H1 (cell line): ENCODE data around the gene FOXJ2. TPM values are rescaled to one million over a fixed set of nuclear protein-coding genes. Genes with fewer than 3 reads are reported as not detected.

Experiments
- CTCF ChIA-PET: fragments of 300-600 bp; sonication (Branson Sonifier 250); formaldehyde crosslinking; loops from one replicate; lab custom pipeline; 2021; ENCODE audit not compliant: partially characterized antibody; lab: Charles Lee
- POLR2A ChIA-PET: fragments of 300-600 bp; sonication (Branson Sonifier 250); formaldehyde crosslinking; loops from one replicate; lab custom pipeline; 2021; ENCODE audit warnings: inconsistent platforms; ENCODE audit not compliant: partially characterized antibody; lab: Charles Lee
- DNase-seq, 2 experiments: peaks; one replicate each; pipeline versions ENCODE4 v3.0.0 to v3.0.0-alpha.2; 2010 to 2022; ENCODE audit warnings: low spot score in 2 of 2, low read depth in 1 of 2, mixed read lengths in 1 of 2
- FAIRE-seq: peaks from 2 replicates; lab custom pipeline; 2011; peaks lifted over from hg19 to GRCh38; lab: Jason Lieb, UNC
- H2AFZ ChIP-seq: 2 replicates; pipeline ENCODE4 v1.8.1; 2012; ENCODE audit warnings: low read length, inconsistent platforms
- H2AK5ac ChIP-seq: 2 replicates; pipeline ENCODE4 v1.6.1; 2013; ENCODE audit warnings: low read depth, low read length
- H2BK120ac ChIP-seq: replicated peaks from 2 replicates; pipeline ENCODE3; 2013; ENCODE audit warnings: low read depth, low read length, inconsistent platforms
- H2BK12ac ChIP-seq: 2 replicates; pipeline ENCODE4 v1.6.1; 2013; ENCODE audit warnings: low read depth, low read length
- H2BK15ac ChIP-seq: 2 replicates; pipeline ENCODE4 v1.6.1; 2013; ENCODE audit warnings: low read length
- H2BK20ac ChIP-seq: 2 replicates; pipeline ENCODE4 v1.6.1; 2013; ENCODE audit warnings: low read length
- H2BK5ac ChIP-seq: 2 replicates; pipeline ENCODE4 v1.6.1; 2013; ENCODE audit warnings: low read depth, low read length
- H3K14ac ChIP-seq: 2 replicates; pipeline ENCODE4 v1.6.1; 2013; ENCODE audit warnings: inconsistent platforms; ENCODE audit not compliant: insufficient read length
- H3K18ac ChIP-seq: 2 replicates; pipeline ENCODE4 v1.6.1; 2013; ENCODE audit warnings: low read length; ENCODE audit errors: extremely low read depth
- H3K23ac ChIP-seq: 2 replicates; pipeline ENCODE4 v1.6.1; 2013; ENCODE audit warnings: inconsistent platforms; ENCODE audit not compliant: insufficient read length
- H3K23me2 ChIP-seq: 2 replicates; pipeline ENCODE4 v1.6.1; 2013; ENCODE audit warnings: low read depth, low read length
- H3K27ac ChIP-seq: 2 replicates; pipeline ENCODE4 v1.6.1; 2011; ENCODE audit warnings: low read depth, low read length, inconsistent platforms
- H3K27me3 ChIP-seq, 4 experiments: replicated peaks in 1 of 4; 1 replicate in 1 of 4; 2 replicates in 3 of 4; pipeline versions ENCODE4 v1.6.1 to v1.8.1; 2011 to 2013; ENCODE audit warnings: low read length in 3 of 4, mild to moderate bottlenecking in 3 of 4, inconsistent platforms in 2 of 4, mixed read lengths in 2 of 4, moderate library complexity in 1 of 4; ENCODE audit not compliant: control insufficient read depth in 3 of 4, insufficient read depth in 3 of 4; ENCODE audit errors: extremely low read depth in 1 of 4
- H3K36me3 ChIP-seq, 4 experiments: 2 replicates each; pipeline versions ENCODE4 v1.6.1 to v1.8.1; 2011 to 2013; ENCODE audit warnings: mild to moderate bottlenecking in 4 of 4, low read length in 3 of 4, moderate library complexity in 2 of 4, control low read depth in 1 of 4, inconsistent platforms in 1 of 4; ENCODE audit not compliant: insufficient read depth in 4 of 4, control insufficient read depth in 2 of 4
- H3K4ac ChIP-seq: replicated peaks from 2 replicates; pipeline ENCODE3; 2013; ENCODE audit warnings: low read length, low read depth, mixed read lengths, inconsistent platforms; ENCODE audit not compliant: insufficient read length
- H3K4me1 ChIP-seq, 4 experiments: replicated peaks in 1 of 4; 1 replicate in 1 of 4; 2 replicates in 3 of 4; pipeline versions ENCODE4 v1.6.1 to v1.8.1; 2011 to 2013; ENCODE audit warnings: low read length in 3 of 4, inconsistent platforms in 2 of 4, mixed read lengths in 1 of 4; ENCODE audit not compliant: insufficient read depth in 4 of 4, control insufficient read depth in 3 of 4
- H3K4me2 ChIP-seq, 2 experiments: 2 replicates each; pipeline versions ENCODE4 v1.6.1 to v1.8.1; 2011 to 2013; ENCODE audit warnings: low read depth in 2 of 2, low read length in 2 of 2, control low read depth in 1 of 2, inconsistent platforms in 1 of 2, mild to moderate bottlenecking in 1 of 2; ENCODE audit not compliant: insufficient read depth in 1 of 2
- H3K4me3 ChIP-seq, 4 experiments: fragments of 200-600, 300-600 bp in 1 of 4; sonication (generic), shearing (Covaris generic), sonication (Bioruptor Twin) in 1 of 4; 2 replicates each; pipeline versions ENCODE4 v1.5.1 to v1.8.1; 2011 to 2016; ENCODE audit warnings: low read length in 4 of 4, low read depth in 3 of 4, control low read depth in 2 of 4, inconsistent platforms in 2 of 4, mild to moderate bottlenecking in 2 of 4, mixed read lengths in 1 of 4, moderate library complexity in 1 of 4; ENCODE audit not compliant: insufficient read depth in 2 of 4; ENCODE audit errors: extremely low read depth in 1 of 4
- H3K56ac ChIP-seq: replicated peaks from 2 replicates; pipeline ENCODE3; 2013; ENCODE audit warnings: low read depth, mild to moderate bottlenecking, mixed read lengths, low read length, inconsistent platforms; ENCODE audit not compliant: insufficient read length
- H3K79me1 ChIP-seq: 2 replicates; pipeline ENCODE4 v1.6.1; 2013; ENCODE audit warnings: low read depth, low read length, control low read depth
- H3K79me2 ChIP-seq, 2 experiments: 2 replicates each; pipeline versions ENCODE4 v1.6.1 to v1.8.1; 2012 to 2013; ENCODE audit warnings: low read length in 2 of 2, mild to moderate bottlenecking in 2 of 2, inconsistent platforms in 1 of 2; ENCODE audit not compliant: insufficient read depth in 2 of 2, control insufficient read depth in 1 of 2
- H3K9ac ChIP-seq, 4 experiments: replicated peaks in 1 of 4; 1 replicate in 1 of 4; 2 replicates in 3 of 4; pipeline versions ENCODE4 v1.6.1 to v1.8.1; 2011 to 2013; ENCODE audit warnings: low read depth in 3 of 4, low read length in 3 of 4, control low read depth in 2 of 4, mild to moderate bottlenecking in 2 of 4, moderate library complexity in 2 of 4, inconsistent platforms in 1 of 4; ENCODE audit errors: extremely low read depth in 1 of 4
- H3K9me3 ChIP-seq, 2 experiments: 2 replicates each; pipeline versions ENCODE4 v1.6.1 to v1.8.1; 2012 to 2013; ENCODE audit warnings: mild to moderate bottlenecking in 2 of 2, moderate library complexity in 2 of 2, control low read depth in 1 of 2, inconsistent platforms in 1 of 2, low read depth in 1 of 2, low read length in 1 of 2, mixed read lengths in 1 of 2; ENCODE audit not compliant: insufficient read depth in 2 of 2
- H4K20me1 ChIP-seq, 2 experiments: replicated peaks in 1 of 2; 2 replicates each; pipeline versions ENCODE3 to v1.8.1; 2011 to 2013; ENCODE audit warnings: inconsistent platforms in 2 of 2, low read length in 2 of 2, mild to moderate bottlenecking in 1 of 2; ENCODE audit not compliant: insufficient read depth in 2 of 2, control insufficient read depth in 1 of 2
- H4K5ac ChIP-seq: 2 replicates; pipeline ENCODE4 v1.6.1; 2013; ENCODE audit warnings: low read length, low read depth, mixed read lengths, inconsistent platforms; ENCODE audit not compliant: insufficient read length
- H4K8ac ChIP-seq: 2 replicates; pipeline ENCODE4 v1.8.0; 2013; ENCODE audit warnings: mild to moderate bottlenecking, moderate library complexity, low read length, inconsistent platforms; ENCODE audit not compliant: insufficient read depth; ENCODE audit errors: extremely low read depth
- H4K91ac ChIP-seq: replicated peaks from 2 replicates; pipeline ENCODE3; 2013; ENCODE audit warnings: low read length, mixed read lengths, inconsistent platforms; ENCODE audit not compliant: insufficient read length
- EGR1 ChIP-seq: IDR thresholded peaks from 2 replicates; pipeline ENCODE4 v1.6.1; 2011; ENCODE audit warnings: low read depth, low read length, borderline replicate concordance
- WGBS, 2 experiments: shearing (Covaris generic) in 1 of 2; methylation state at CpG; one replicate each; pipeline versions ENCODE4 v1.1.6 to v1.1.7; 2013 to 2015; ENCODE audit warnings: low lambda C conversion rate in 2 of 2, mixed read lengths in 2 of 2, inconsistent platforms in 1 of 2, low coverage in 1 of 2, missing lambda C conversion rate in 1 of 2; ENCODE audit not compliant: insufficient replicate concordance in 2 of 2, insufficient coverage in 1 of 2, insufficient read length in 1 of 2; ENCODE audit errors: extremely low coverage in 1 of 2, missing lambda C conversion rate in 1 of 2; 5-methylcytosine and 5-hydroxymethylcytosine counted together
- polyA plus RNA-seq, 7 experiments: library from polyadenylated mRNA; depleted of rRNA in 3 of 7; stranded (reverse) in 5 of 7; unstranded in 2 of 7; fragments of >200 nt in 5 of 7; fragments of 200-250 nt in 2 of 7; gene quantifications; 1 replicate in 5 of 7; 2 replicates in 1 of 7; 4 replicates in 1 of 7; pipeline versions ENCODE4 v1.2.1 to v1.2.3, GENCODE V29; 2011 to 2013; ENCODE audit warnings: missing spikeins in 2 of 7, mixed read lengths in 2 of 7
- total RNA-seq: library from RNA; stranded (reverse); fragmentation: NEBNext Ultra II Directional; extraction: Animal tissue kit (Norgen Biotek cat#: 25700); gene quantifications from 2 replicates; pipeline ENCODE4 v1.2.1, GENCODE V29; 2021
- TF ChIP-seq, protein P1 (sequence below): IDR thresholded peaks from 2 replicates; pipeline ENCODE4 v1.6.1; 2012; ENCODE audit warnings: low read length, inconsistent platforms

FOXJ2 gene
- total and polyA plus RNA-seq, 2 of the 8 experiments (the other 6 are each of a cell fraction or from before 2014, with no cell fraction given): 4.2 to 9.3 TPM

DNA sequence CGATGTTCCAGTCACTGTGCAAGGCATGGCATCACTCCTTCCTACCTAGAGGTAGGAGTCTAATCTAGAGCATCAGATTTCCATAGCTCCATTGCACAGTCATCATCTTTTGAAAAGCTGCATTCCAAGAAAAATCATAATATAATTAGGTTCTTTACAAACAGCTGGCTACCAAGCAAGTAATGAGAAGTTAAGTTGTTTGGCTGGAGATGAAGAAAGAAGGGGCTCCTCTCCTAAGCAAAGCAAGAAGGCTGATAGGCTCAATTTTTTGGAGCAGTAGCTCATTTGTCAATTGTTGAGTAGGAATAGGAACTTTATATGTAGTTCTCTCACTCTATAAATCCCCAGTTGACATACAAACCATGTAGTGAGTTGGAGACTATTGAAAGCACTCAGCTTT, 8.3 kb downstream of the FOXJ2 start:
- FAIRE-seq: no peak
- POLR2A ChIA-PET: no interaction called here

More for the DNA sequence above, 8.3 kb downstream of the FOXJ2 start:
- Histone ChIP-seq H3K4me1 (peaks cover 12 to 22% (median 19%) of the 10 kb centered on the region in 4 experiments), H3K27me3 (no peaks in the 10 kb centered on the region), H3K18ac (no peak overlapping the region), H3K79me2 (peaks cover 0 to 5% of the 10 kb centered on the region in 2 experiments; a peak in 1 of 4 replicates), H3K4me2 (no peak overlapping the region), H3K14ac (no peak overlapping the region), H2AK5ac (no peak overlapping the region), H2BK15ac (no peak overlapping the region), H4K8ac (no peak overlapping the region), H3K4ac (no peak overlapping the region)
- WGBS, 2 experiments: 91% methylated on average over 1 of the region's 1 CpG; no CpG with 5 or more reads in 1 of the 2 experiments
- CTCF ChIA-PET: interaction anchor here (0.7 to 12.2 kb wide), 5 partner anchors 10 to 397 kb away, joined by 3 to 146 read pairs (median 4); no protein-coding TSS in a partner anchor
- TF ChIP-seq EGR1: no peak
- TF ChIP-seq, protein P1, sequence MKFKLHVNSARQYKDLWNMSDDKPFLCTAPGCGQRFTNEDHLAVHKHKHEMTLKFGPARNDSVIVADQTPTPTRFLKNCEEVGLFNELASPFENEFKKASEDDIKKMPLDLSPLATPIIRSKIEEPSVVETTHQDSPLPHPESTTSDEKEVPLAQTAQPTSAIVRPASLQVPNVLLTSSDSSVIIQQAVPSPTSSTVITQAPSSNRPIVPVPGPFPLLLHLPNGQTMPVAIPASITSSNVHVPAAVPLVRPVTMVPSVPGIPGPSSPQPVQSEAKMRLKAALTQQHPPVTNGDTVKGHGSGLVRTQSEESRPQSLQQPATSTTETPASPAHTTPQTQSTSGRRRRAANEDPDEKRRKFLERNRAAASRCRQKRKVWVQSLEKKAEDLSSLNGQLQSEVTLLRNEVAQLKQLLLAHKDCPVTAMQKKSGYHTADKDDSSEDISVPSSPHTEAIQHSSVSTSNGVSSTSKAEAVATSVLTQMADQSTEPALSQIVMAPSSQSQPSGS: no peak
- TF ChIP-seq, all 59 proteins: peak for 0
- peaks cover 0 to 22% (median 8%) of the 10 kb centered on the region in 4 experiments; a peak in 4 of 8 replicates for H3K36me3 ChIP-seq
- no peak overlapping the region for H2AFZ ChIP-seq
- H3K9ac ChIP-seq: no peak overlapping the region
- DNase-seq: no peak
- no peak overlapping the region for H3K56ac ChIP-seq
- H2BK120ac ChIP-seq: no peak overlapping the region
- no peak overlapping the region for H4K5ac ChIP-seq
- H2BK20ac ChIP-seq: no peak overlapping the region
- no peak overlapping the region for H3K27ac ChIP-seq
- no peak overlapping the region for H2BK5ac ChIP-seq
- H3K79me1 ChIP-seq: no peaks in the 10 kb centered on the region; the same call in 1 of the 2 replicates
- H3K23ac ChIP-seq: no peak overlapping the region
- no peak overlapping the region for H3K4me3 ChIP-seq
- H4K91ac ChIP-seq: no peak overlapping the region
- no peaks in the 10 kb centered on the region for H4K20me1 ChIP-seq
- H2BK12ac ChIP-seq: no peak overlapping the region
- H3K23me2 ChIP-seq: peaks cover 7% of the 10 kb centered on the region; the same call in 1 of the 2 replicates
- H3K9me3 ChIP-seq: no peaks in the 10 kb centered on the region
